ENCODE data around the gene ZNF516. TPM values are rescaled to one million over a fixed set of nuclear protein-coding genes. Genes with fewer than 3 reads are reported as not detected.

ZNF516 gene
- total RNA-seq, 1 donor from 2014 or later = 26.1 TPM

- no peak overlapping the region for H3K27ac Mint-ChIP-seq (ENCODE audit: unreplicated experiment)
- TF ChIP-seq CTCF (IDR thresholded peaks at IDR 0.05) = no peak
- H3K4me1 Mint-ChIP-seq (ENCODE audit: low read depth) = peaks cover 20% of the 10 kb centered on the region
- no peak for DNase-seq (ENCODE audit: low spot score)
- no peak overlapping the region for H3K4me3 Mint-ChIP-seq (ENCODE audit: unreplicated experiment)
- H3K27me3 Mint-ChIP-seq (ENCODE audit: low read depth) = peaks cover 8% of the 10 kb centered on the region
- no peaks in the 10 kb centered on the region for H3K36me3 Mint-ChIP-seq (ENCODE audit: low read depth)
- H3K9me3 Mint-ChIP-seq (ENCODE audit: low read depth) = no peaks in the 10 kb centered on the region
These were observed 29.4 kb upstream of the ZNF516 start for GRCh38 chr18:76524477-76524876.

- Mint-ChIP-seq H3K4me3 (ENCODE audit: unreplicated experiment) (no peak overlapping the region), H3K36me3 (ENCODE audit: low read depth) (no peaks in the 10 kb centered on the region), H3K4me1 (ENCODE audit: low read depth) (peaks cover 16% of the 10 kb centered on the region), H3K27me3 (ENCODE audit: low read depth) (peaks cover 10% of the 10 kb centered on the region), H3K9me3 (ENCODE audit: low read depth) (no peaks in the 10 kb centered on the region), H3K27ac (ENCODE audit: unreplicated experiment) (no peak overlapping the region)
- DNase-seq (ENCODE audit: low spot score) = no peak
- TF ChIP-seq CTCF (IDR thresholded peaks at IDR 0.05) = no peak
These were observed 27.5 kb upstream of the ZNF516 start for GRCh38 chr18:76522551-76522950.

GRCh38 chr18:76522122-76522503, 27.1 kb upstream of the ZNF516 start:
- H3K27ac Mint-ChIP-seq (ENCODE audit: unreplicated experiment) = no peak overlapping the region
- peaks cover 10% of the 10 kb centered on the region for H3K27me3 Mint-ChIP-seq (ENCODE audit: low read depth)
- no peaks in the 10 kb centered on the region for H3K9me3 Mint-ChIP-seq (ENCODE audit: low read depth)
- no peak for DNase-seq (ENCODE audit: low spot score)
- H3K4me1 Mint-ChIP-seq (ENCODE audit: low read depth) = peaks cover 16% of the 10 kb centered on the region
- no peak overlapping the region for H3K4me3 Mint-ChIP-seq (ENCODE audit: unreplicated experiment)
- H3K36me3 Mint-ChIP-seq (ENCODE audit: low read depth) = no peaks in the 10 kb centered on the region
- no peak for TF ChIP-seq CTCF (IDR thresholded peaks at IDR 0.05)

GRCh38 chr18:76521417-76522121, 26.5 kb upstream of the ZNF516 start:
- Mint-ChIP-seq H3K27me3 (ENCODE audit: low read depth) (peaks cover 10% of the 10 kb centered on the region), H3K36me3 (ENCODE audit: low read depth) (no peaks in the 10 kb centered on the region), H3K4me3 (ENCODE audit: unreplicated experiment) (no peak overlapping the region), H3K4me1 (ENCODE audit: low read depth) (peaks cover 16% of the 10 kb centered on the region), H3K27ac (ENCODE audit: unreplicated experiment) (no peak overlapping the region), H3K9me3 (ENCODE audit: low read depth) (no peaks in the 10 kb centered on the region)
- no peak for TF ChIP-seq CTCF (IDR thresholded peaks at IDR 0.05)
- DNase-seq (ENCODE audit: low spot score) = no peak

- no peaks in the 10 kb centered on the region for H3K9me3 Mint-ChIP-seq (ENCODE audit: low read depth)
- no peaks in the 10 kb centered on the region for H3K36me3 Mint-ChIP-seq (ENCODE audit: low read depth)
- no peak for TF ChIP-seq CTCF (IDR thresholded peaks at IDR 0.05)
These were observed 24.0 kb upstream of the ZNF516 start for GRCh38 chr18:76518860-76519538.

More at GRCh38 chr18:76518860-76519538, 24.0 kb upstream of the ZNF516 start:
- H3K4me1 Mint-ChIP-seq (ENCODE audit: low read depth) = peaks cover 9% of the 10 kb centered on the region
- H3K27ac Mint-ChIP-seq (ENCODE audit: unreplicated experiment) = peak overlapping the region; percentile 33
- H3K27me3 Mint-ChIP-seq (ENCODE audit: low read depth) = peaks cover 5% of the 10 kb centered on the region
- H3K4me3 Mint-ChIP-seq (ENCODE audit: unreplicated experiment) = peak overlapping the region; percentile 77
- no peak for DNase-seq (ENCODE audit: low spot score)

Data from chondrocyte (in vitro differentiated cells).